ENCODE measurements around the gene HDAC8.

DNA sequence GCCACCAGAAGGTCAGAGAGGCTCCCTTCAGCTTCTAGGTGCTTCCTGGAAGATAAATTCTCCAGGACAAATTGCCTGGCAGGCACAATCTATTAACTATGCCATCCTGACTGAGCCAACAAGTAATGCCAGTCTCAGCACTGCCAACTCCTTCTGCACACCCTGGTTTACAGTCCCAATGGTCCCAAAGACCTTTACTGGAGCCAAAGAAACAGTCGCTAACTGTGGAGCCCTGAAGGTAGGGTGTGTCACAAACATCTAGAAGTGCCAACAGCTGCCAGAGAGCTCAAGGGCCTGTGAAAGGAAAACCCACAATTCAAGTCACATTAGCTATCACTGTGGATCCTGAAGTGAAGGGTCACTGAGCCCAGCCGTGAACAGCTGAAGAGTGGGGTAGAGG lies 232.0 kb downstream of the HDAC8 start:
- no peak for TF ChIP-seq POLR2A (IDR thresholded peaks at IDR 0.05; ENCODE audit: low read length)
- no peak for TF ChIP-seq GATA1 (IDR thresholded peaks at IDR 0.05; ENCODE audit: low read depth, low read length)
